Activated CD8-positive, alpha-beta memory T cell treated with anti-CD3 and anti-CD28 coated beads for 36 hours (primary cell): ENCODE results near the gene LHFPL6. TPM values are rescaled to one million over a fixed set of nuclear protein-coding genes. Genes with fewer than 3 reads are reported as not detected.

Source experiments
- CTCF ChIA-PET: fragments of 350-600 bp; sonication (Branson Sonifier 250); formaldehyde crosslinking; loops from one replicate; lab custom pipeline; 2021; ENCODE audit warnings: antibody characterized with exemption; lab: Charles Lee
- POLR2A ChIA-PET: fragments of 350-600 bp; sonication (Branson Sonifier 250); formaldehyde crosslinking; loops from one replicate; lab custom pipeline; 2021; ENCODE audit warnings: antibody characterized with exemption; lab: Charles Lee
- total RNA-seq, 2 experiments: library from RNA; stranded (reverse); gene quantifications; one replicate each; pipeline ENCODE4 v1.2.3, GENCODE V29; 2021

The LHFPL6 gene
- total RNA-seq, 2 experiments from 2014 or later, result 3.3 to 3.6 TPM

GRCh38 chr13:39444866-39445265, 158.1 kb downstream of the LHFPL6 start:
- POLR2A ChIA-PET, result no interaction called here
- CTCF ChIA-PET, result no interaction called here

GRCh38 chr13:39433651-39434050, 169.3 kb downstream of the LHFPL6 start:
- ChIA-PET CTCF (no interaction called here), POLR2A (no interaction called here)

GRCh38 chr13:39432196-39432595, 170.8 kb downstream of the LHFPL6 start:
- POLR2A ChIA-PET, result no interaction called here
- CTCF ChIA-PET, result no interaction called here

- ChIA-PET CTCF (interaction anchor here (0.7 kb wide), 1 partner anchor 16 kb away, joined by 4 read pairs; no protein-coding TSS in a partner anchor), POLR2A (no interaction called here)
These were observed 180.0 kb downstream of the LHFPL6 start for GRCh38 chr13:39422845-39423565.

GRCh38 chr13:39419876-39420275, 183.1 kb downstream of the LHFPL6 start:
- CTCF ChIA-PET, result no interaction called here

GRCh38 chr13:39419068-39419467, 183.9 kb downstream of the LHFPL6 start:
- POLR2A ChIA-PET, result interaction anchor here (0.5 kb wide), 1 partner anchor 424 kb away, joined by 3 read pairs; no protein-coding TSS in a partner anchor
- CTCF ChIA-PET, result no interaction called here

More at GRCh38 chr13:39419876-39420275, 183.1 kb downstream of the LHFPL6 start:
- POLR2A ChIA-PET, result no interaction called here

- ChIA-PET CTCF (no interaction called here), POLR2A (interaction anchor here (0.5 kb wide), 1 partner anchor 423 kb away, joined by 3 read pairs; no protein-coding TSS in a partner anchor)
These were observed 184.6 kb downstream of the LHFPL6 start for GRCh38 chr13:39418424-39418823.

- POLR2A ChIA-PET, result no interaction called here
- CTCF ChIA-PET, result no interaction called here
These were observed 185.3 kb downstream of the LHFPL6 start for GRCh38 chr13:39417643-39418042.

GRCh38 chr13:39417131-39417530, 185.9 kb downstream of the LHFPL6 start:
- ChIA-PET CTCF (no interaction called here), POLR2A (no interaction called here)

GRCh38 chr13:39415008-39415802, 187.8 kb downstream of the LHFPL6 start:
- ChIA-PET CTCF (no interaction called here), POLR2A (interaction anchor here (0.7 kb wide), 1 partner anchor 174 kb away, joined by 6 read pairs; no protein-coding TSS in a partner anchor)

- CTCF ChIA-PET, result no interaction called here
These were observed 188.7 kb downstream of the LHFPL6 start for GRCh38 chr13:39414339-39414738.

GRCh38 chr13:39411511-39411910, 191.5 kb downstream of the LHFPL6 start:
- CTCF ChIA-PET, result no interaction called here
- POLR2A ChIA-PET, result no interaction called here

More at GRCh38 chr13:39414339-39414738, 188.7 kb downstream of the LHFPL6 start:
- POLR2A ChIA-PET, result no interaction called here

GRCh38 chr13:39410964-39411363, 192.0 kb downstream of the LHFPL6 start:
- ChIA-PET CTCF (no interaction called here), POLR2A (no interaction called here)

- CTCF ChIA-PET, result no interaction called here
These were observed 192.7 kb downstream of the LHFPL6 start for GRCh38 chr13:39410096-39410901.

GRCh38 chr13:39408512-39408911, 194.5 kb downstream of the LHFPL6 start:
- CTCF ChIA-PET, result interaction anchor here (0.6 kb wide), 1 partner anchor 248 kb away, joined by 3 read pairs; no protein-coding TSS in a partner anchor
- POLR2A ChIA-PET, result no interaction called here

More at GRCh38 chr13:39410096-39410901, 192.7 kb downstream of the LHFPL6 start:
- POLR2A ChIA-PET, result no interaction called here

- ChIA-PET POLR2A (no interaction called here), CTCF (no interaction called here)
These were observed 195.2 kb downstream of the LHFPL6 start for GRCh38 chr13:39407786-39408185.

GRCh38 chr13:39407138-39407537, 195.9 kb downstream of the LHFPL6 start:
- CTCF ChIA-PET, result no interaction called here
- POLR2A ChIA-PET, result no interaction called here

GRCh38 chr13:39406688-39407087, 196.3 kb downstream of the LHFPL6 start:
- ChIA-PET CTCF (no interaction called here), POLR2A (no interaction called here)

GRCh38 chr13:39405596-39406205, 197.3 kb downstream of the LHFPL6 start:
- CTCF ChIA-PET, result no interaction called here
- POLR2A ChIA-PET, result no interaction called here
